NCI-H1048 (cell line): ENCODE data around the gene SP6.

ENCODE experiments used
- DNase-seq: peaks from one replicate; lab custom pipeline; 2025; lab: John Stamatoyannopoulos, UW

SP6 gene

DNA sequence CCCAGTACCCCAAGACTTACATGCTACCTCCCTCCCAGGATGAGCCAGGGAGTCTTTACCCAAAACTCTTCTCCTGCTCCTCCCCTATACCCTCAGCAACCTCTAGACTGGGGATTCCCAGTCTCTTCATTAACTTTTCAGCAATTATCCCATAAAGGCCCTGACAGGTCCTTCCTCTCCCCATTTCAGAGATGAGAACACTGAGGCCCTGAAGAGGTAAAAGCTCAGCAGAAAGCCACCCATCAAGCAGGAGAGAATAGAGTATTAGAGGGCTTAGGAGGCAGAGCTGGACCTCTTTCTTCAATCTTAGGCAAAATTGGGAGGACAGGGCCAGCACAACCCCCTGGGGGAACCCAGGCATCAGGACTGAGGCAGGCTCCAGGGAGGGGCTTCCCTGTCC lies 5.9 kb upstream of the SP6 start:
- DNase-seq: no peak

DNA sequence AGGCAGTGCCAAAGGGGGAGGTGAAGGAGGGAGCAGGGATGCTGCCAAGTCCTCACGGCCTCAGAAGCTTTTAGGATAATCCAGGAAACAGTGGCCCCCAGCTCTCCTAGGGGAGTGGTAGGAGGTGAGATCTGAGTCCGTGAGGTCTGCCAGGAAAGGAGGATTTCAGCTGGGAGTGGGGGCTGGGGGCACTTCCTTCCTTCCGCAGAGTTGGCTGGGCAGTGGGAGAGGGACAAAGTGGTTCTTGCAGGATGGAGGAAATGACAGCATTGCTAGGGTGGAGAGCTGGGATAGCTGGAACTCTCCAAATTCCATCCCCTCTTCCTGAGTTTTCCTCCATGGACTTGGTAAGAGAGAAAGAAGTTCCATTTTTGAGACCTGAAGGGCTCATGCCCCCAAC lies 4.8 kb upstream of the SP6 start:
- no peak for DNase-seq

- DNase-seq: no peak
These were observed 2.7 kb upstream of the SP6 start for GRCh38 chr17:47853616-47854015.

DNA sequence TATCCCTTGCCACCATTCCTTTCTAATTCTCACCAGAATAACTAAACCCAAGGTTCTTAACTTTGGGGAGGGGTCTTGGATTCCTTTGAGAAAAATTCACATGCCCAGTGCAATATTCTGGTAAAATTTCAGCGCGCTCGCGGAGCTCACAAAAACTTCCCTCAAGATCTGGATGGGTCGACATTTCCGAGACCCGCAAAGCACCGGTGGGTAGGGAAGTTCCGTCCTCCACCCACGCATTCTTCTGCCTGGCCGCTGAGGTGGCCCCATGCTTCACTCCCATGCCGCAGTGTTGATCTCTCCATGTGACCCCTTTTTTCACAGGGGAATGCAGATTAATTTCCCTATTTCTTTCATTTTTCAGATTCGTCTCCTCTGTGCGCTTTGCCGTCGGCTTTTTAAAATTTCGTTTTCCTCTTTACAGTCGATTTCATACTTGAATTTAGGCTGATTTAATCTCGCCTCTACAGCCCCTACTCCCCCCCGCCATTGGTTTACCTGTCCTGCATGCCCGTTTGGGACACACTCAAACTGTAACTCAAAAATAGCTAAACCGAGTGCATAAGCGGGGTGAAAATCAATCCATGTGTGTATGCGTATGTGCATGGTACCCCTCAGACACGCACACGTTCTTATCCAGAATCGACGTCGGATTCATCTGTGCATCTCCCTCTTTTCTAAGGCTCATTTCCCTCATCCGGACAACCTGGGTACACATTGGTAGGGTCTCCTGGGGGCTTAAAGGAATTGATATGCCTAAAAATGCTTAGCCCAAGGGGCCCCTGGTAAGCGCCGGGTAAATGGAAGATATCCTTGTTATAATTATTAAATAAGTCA lies 1.4 kb upstream of the SP6 start:
- no peak for DNase-seq

DNA sequence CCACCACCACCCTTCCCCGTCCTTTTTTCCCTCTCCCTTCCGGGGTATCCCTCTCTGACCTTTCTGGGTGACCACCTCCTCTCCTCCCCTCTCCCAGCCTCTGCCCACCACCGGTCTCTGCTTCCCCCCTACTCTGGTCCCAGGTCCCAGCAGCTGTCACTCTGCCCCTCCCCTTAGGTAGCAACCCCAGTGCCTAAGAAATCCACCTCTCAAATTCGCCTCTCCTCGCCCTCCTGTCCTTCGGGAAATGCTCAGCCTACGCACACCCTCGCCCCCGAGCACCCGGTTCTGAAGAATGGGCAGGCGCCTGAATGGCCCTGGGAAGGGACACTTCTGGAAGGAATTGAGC lies 775 bp upstream of the SP6 start:
- no peak for DNase-seq

GRCh38 chr17:47850373-47850691 lies 631 bp downstream of the SP6 start:
- no peak for DNase-seq

DNA sequence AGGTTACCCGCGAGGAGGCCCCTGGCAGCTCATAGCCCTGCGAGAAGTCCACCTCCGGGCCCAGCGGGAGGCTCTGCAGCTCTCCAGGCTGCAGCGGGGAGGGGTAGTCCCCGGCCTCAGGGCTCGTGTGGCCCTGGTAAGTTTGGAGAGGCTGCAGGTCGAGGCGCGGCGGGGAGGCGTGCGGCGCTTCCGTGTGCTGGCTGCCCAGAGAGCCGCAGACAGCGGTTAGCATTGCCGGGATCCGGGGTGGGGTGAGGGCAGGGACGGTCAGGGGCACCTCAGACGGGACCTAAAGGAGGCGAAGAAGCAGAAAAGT lies 2.8 kb downstream of the SP6 start:
- no peak for DNase-seq

DNA sequence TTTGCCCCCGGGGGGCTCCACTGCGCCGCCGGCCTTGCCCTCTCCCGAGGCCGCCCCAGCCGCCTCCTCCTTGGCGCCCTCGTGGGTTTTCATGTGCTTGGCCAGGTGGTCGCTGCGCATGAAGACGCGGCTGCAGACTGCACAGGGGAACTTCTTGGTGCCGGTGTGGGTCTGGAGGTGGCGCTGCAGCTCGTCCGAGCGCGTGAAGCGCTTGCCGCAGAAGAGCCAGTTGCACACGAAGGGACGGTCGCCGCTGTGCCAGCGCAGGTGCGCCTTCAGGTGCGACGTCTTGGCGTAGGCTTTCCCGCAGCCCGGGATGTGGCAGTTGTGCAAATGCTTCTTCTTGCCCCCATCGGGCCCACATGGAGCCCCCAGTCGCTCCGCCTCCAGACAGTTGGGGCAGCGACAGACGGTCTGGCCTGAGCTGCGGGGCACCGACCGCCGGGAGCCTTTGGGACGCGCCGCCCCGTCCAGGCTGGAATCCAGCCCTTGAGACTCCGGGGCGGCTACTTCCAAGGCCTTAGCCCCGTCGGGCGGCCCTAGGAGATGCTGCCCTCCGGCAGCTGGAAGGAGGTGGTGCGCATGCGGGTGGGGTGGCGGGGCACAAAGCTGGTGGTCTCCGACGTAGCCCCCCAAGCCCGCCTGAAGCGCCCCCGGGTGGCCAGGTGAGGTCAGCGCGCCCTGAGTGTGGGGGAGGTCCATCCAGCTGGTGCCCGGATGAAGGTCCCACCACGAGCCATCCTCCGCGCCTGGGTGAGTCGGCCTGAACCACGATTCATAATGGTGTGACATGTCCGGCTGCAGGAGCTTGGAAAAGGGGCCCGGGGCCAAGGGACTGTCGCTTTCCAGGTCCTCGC lies 3.4 kb downstream of the SP6 start:
- no peak for DNase-seq

DNA sequence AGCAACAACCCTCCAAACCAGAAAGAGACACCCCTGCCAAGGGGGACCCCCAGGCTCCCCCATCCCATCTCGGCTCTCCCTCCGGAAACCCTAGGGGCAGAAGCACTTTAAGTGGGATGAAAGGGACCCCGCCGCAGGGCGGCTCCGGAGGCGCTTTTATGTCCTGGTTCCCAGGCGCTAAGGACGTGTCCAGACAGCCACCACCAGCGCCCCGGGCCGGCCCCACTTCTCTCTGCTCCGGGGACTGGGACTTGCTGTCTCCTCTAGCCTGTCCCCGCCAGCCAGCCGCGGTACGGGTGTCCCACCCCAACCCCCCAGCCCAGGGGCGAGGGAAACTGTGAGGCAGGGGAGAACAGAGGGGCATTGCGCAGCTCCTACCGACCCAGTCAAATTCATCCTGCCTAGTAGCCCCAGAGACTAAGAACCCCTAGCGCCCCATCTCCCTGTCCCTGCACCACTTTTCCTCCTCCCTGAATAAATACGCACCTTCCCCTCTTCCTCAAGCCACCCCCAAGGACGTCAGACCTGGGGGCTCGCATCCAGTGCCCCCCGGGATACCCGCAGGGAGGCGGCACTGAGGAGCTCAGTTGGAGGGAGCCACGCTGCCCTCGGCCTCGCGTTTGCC lies 4.1 kb downstream of the SP6 start:
- no peak for DNase-seq

DNA sequence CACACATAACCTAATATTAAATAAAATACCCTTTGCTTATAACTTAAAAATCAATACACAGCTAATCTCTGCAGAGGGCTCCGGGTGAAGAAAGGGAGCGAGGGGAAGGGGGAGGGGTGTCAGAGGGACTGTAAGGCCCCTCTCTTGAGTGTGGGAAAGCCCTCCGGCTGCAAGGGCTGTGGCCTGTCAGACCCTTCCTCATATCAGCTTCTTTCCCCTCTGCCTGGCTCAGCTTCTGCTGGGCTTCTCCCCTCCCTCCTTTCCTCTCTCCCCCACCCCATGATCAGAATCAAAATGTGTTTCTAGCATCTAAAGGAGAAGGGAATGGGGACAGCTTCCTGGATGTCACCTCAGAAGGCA lies 5.3 kb downstream of the SP6 start:
- DNase-seq: no peak

DNA sequence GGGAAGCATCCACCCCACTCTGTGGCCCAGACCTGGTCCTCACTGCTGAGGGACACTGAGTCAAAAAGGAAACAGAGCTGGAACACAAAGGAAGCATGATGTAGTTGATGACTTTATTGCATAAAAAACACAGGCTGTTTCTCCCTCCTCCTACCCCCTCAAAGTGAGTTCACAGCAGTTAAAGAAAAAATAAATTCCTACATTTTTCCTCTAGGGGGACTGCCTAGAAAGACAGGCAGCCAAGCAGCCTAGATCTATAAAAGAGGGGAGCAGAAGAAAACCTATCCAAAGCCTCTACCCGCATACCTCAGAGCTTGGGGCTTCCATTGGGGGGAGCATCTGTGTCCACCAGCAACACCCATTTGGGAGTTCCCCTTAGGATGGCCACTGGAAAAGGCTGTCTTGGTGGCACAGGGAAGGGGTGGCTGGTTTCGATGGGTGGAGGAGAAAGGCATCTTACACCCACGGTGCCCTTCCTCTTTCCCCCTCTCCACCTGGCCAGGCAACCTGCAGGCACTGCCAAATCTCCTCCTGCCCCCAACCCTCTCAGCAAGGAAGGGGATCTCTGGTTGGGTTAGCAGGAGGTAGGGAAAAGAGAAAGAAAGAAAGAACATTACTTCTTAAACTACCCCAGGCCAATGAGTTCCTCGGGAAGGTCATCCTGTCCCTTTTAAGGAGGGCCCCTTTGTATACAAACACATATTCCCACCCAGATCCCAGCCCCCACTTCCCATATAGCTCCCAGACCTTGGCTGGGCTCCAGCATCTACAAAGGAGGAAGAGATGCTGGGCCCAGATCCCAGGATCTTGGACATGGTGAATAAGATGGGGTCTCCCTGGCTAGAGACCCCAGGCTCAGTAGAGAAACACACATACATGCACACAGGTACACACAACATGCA lies 5.9 kb downstream of the SP6 start:
- no peak for DNase-seq

DNA sequence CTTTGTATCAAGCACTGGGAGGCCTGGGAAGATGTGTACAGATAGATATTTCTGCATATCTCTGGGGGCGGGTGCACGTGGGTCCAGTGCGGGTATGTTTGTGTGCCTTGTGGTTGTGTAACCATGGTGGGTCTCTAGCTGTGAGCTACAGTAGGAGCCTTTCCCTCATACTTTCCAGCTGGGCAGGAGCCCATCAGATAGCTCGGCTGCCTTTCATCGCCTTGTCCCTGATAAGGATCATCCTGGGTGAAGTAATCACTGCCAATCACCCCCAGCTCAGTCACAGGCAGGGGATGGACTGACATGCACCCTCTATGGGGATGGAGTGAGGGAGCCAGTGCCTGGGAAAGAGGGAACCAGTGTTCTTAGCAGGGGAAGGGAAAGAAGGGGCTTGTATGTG lies 6.7 kb downstream of the SP6 start:
- no peak for DNase-seq

- no peak for DNase-seq
These were observed 7.6 kb downstream of the SP6 start for GRCh38 chr17:47843391-47843730.

- no peak for DNase-seq
These were observed 9.3 kb downstream of the SP6 start for GRCh38 chr17:47841488-47842291.

GRCh38 chr17:47840742-47841487 lies 10.0 kb downstream of the SP6 start, which contains the start of gene SCRN2:
Gene SCRN2, minus strand, starts transcription at chr17:47841273. Its CDS starts 430 bp downstream, at chr17:47840843.
- DNase-seq: peak; percentile 50

DNA sequence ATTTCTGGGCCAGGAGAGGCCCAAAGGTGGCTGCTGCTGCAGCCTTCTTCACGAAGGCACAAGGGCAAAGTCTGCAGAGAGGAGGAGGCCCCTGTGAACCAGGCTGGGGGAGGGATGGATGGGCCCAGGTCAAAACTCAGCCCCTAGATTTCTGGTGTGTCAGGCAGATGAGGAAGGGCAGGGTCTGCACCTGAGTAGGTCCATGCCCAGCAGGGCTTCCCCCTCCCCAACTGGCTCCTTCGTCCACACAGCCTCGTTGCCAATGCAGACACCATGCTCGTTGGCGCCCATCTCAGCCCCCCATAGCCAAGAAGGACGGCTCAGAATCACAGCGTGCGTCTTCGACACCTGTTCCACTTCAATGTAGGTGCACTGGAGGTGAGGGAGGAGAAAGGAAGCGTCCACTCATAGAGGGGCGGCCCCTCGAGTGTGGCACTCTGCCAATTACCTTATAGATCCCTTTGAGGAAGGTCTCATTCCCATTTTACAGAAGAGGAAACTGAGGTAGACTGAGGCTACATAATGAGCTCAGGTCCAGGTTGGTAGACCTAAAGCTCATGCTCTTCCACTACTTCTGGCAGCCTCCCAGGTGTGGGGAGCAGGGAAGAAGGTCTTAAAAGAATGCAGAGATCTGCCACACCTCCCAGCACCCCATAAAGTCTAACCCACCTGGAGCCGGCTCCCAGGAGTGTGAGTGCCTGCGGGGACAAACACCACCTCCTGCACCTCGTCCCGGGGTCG lies 10.8 kb downstream of the SP6 start:
- no peak for DNase-seq

- no peak for DNase-seq
These were observed 11.9 kb downstream of the SP6 start for GRCh38 chr17:47839071-47839470.

GRCh38 chr17:47838636-47839035 lies 12.3 kb downstream of the SP6 start:
- no peak for DNase-seq

DNA sequence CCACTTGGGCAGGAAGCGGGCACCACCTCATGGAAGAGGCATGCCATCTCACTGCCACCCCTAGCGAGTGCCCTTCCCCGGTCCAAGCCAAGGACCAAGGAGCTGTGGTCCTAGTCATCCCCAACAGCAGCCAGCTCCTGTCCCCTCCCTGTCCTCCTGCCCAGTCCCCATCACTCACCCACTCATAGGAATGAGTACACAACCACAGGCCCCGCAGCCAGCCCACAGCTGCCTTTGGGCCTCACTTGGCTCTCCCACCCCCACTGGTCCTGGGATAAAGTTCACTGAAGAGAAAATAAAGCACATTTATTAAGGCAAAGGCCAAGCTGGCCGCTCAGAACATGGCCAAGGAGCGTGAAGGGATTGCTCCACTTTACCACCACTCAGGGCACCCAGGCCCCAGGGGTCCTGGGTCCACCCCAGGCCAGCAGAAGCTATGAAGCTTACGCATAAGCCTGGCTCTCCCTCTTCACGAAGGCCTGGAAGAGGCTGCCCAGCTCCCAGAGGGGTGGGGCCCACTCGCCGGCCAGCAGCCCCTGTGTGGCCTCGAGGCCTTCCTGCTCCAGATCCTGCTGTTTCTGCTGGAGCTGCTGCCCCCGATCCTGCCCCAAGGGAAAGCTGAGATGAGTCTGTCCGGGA lies 13.4 kb downstream of the SP6 start:
- no peak for DNase-seq

GRCh38 chr17:47836601-47837000 lies 14.4 kb downstream of the SP6 start:
- DNase-seq: no peak
